Breast epithelium (tissue), 3 donors: ENCODE results near the gene LEPROT.

ENCODE experiments used
- POLR2A ChIP-seq: fragments of 450-650 bp; IDR thresholded peaks from one replicate; pipeline ENCODE4 v1.6.1; 2016; ENCODE audit warnings: antibody characterized with exemption, mild to moderate bottlenecking, moderate library complexity
- POLR2AphosphoS5 ChIP-seq, 3 donors: sonication (generic); formaldehyde crosslinking; IDR thresholded peaks; one replicate each; pipeline ENCODE4 v1.6.1; 2017; ENCODE audit warnings: antibody characterized with exemption in 3 of 3
- TF ChIP-seq, protein P1 (sequence below), 3 donors: fragments of 450-650 bp; IDR thresholded peaks; one replicate each; pipeline ENCODE4 v1.5.1; 2016 to 2017; ENCODE audit warnings: antibody characterized with exemption in 3 of 3, mild to moderate bottlenecking in 3 of 3, moderate library complexity in 3 of 3

DNA sequence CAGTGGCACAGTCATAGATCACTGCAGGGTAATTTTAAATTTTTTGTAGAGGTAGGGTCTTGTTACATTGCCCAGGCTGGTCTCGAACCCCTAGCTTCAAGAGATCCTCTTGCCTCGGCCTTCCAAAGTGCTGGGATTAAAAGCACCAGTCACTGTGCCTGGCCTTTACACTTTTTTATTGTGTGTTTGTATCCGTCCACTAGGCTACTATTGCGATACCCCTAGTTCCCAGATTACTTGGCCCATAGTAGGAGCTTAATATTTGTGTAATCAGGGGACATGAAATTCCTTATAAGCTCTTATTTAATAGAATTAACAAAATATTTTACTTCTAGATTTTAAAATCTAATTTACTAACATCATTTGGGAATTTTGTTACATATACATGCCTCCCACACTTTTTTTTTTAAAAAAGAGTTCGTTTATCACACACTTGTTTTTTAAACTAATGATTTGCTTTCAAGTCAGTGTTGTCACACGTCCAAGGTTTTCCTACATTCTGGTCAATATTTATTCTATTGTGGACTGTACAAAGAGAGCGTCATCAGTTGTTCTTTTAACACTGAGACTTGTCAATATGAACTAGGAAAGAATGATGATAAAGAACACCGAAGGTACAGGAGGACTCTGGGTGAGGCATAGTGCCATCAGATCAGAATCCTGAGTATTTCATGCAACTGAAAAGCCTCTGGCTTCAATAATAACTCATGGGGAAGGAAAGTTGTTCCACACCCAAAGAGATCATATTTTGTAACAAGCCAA is 63.7 kb downstream of the LEPROT start:
- TF ChIP-seq POLR2A (no peak), POLR2AphosphoS5 (IDR thresholded peaks at IDR 0.05) (no peak)
- TF ChIP-seq, protein P1, sequence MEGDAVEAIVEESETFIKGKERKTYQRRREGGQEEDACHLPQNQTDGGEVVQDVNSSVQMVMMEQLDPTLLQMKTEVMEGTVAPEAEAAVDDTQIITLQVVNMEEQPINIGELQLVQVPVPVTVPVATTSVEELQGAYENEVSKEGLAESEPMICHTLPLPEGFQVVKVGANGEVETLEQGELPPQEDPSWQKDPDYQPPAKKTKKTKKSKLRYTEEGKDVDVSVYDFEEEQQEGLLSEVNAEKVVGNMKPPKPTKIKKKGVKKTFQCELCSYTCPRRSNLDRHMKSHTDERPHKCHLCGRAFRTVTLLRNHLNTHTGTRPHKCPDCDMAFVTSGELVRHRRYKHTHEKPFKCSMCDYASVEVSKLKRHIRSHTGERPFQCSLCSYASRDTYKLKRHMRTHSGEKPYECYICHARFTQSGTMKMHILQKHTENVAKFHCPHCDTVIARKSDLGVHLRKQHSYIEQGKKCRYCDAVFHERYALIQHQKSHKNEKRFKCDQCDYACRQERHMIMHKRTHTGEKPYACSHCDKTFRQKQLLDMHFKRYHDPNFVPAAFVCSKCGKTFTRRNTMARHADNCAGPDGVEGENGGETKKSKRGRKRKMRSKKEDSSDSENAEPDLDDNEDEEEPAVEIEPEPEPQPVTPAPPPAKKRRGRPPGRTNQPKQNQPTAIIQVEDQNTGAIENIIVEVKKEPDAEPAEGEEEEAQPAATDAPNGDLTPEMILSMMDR (IDR thresholded peaks at IDR 0.05) = no peak
